ENCODE data around the gene CACNA2D2. TPM values are rescaled to one million over a fixed set of nuclear protein-coding genes. Genes with fewer than 3 reads are reported as not detected.

Gene CACNA2D2
- total and polyA plus RNA-seq, 2 donors (not counting 1 experiment from before 2014, with no cell fraction given), result 0.06 TPM; not detected in 1

DNA sequence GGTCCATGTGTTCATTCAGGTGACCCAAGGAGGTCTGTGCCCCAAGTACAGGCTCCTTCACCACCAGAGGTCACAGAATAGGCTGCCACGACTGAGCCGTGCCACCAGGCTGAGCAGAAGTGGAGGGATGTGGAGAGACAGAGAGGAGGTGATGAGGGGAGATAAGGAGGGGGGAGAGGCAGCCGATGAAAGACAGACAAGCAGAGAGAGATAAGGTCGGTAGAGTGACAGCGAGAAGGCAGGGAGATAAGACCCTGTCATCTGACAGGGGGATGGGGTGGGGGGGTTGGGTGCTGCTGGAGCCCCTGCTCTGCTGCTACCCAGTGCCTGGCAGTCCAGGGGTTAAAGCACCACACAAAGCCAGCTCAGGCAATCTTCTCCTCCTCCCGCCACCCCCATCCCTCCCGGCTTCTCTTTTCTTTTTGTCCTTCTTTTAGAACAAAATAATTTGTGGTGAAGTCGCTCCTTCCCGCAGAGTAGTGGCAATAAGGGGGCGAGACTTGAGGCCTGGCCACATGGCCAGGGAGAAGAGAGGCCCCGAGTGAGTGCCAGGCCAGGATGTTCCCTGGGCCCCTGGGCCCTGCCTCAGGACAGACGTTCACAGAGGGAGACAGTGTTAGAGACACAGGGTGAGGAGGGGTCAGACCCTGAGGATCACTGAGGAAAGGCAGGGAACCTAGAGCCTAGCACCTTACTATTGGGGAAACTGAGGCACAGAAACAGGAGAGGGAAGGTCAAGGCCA, 67.9 kb downstream of the CACNA2D2 start:
- H3K9ac ChIP-seq (ENCODE audit: insufficient read depth, low read length), result no peak overlapping the region
- no peak overlapping the region for H2AFZ ChIP-seq (ENCODE audit: low read length)
- TF ChIP-seq EZH2 (IDR thresholded peaks at IDR 0.05; ENCODE audit: low read length, missing control alignments), result no peak
- TF ChIP-seq, protein P1, sequence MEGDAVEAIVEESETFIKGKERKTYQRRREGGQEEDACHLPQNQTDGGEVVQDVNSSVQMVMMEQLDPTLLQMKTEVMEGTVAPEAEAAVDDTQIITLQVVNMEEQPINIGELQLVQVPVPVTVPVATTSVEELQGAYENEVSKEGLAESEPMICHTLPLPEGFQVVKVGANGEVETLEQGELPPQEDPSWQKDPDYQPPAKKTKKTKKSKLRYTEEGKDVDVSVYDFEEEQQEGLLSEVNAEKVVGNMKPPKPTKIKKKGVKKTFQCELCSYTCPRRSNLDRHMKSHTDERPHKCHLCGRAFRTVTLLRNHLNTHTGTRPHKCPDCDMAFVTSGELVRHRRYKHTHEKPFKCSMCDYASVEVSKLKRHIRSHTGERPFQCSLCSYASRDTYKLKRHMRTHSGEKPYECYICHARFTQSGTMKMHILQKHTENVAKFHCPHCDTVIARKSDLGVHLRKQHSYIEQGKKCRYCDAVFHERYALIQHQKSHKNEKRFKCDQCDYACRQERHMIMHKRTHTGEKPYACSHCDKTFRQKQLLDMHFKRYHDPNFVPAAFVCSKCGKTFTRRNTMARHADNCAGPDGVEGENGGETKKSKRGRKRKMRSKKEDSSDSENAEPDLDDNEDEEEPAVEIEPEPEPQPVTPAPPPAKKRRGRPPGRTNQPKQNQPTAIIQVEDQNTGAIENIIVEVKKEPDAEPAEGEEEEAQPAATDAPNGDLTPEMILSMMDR (conservative IDR thresholded peaks at IDR 0.05 in 1 of 2, IDR thresholded peaks at IDR 0.05 in 1 of 2; ENCODE audit: low read depth in 1 of 2, low read length in 2 of 2), result no peak
- no peak overlapping the region for H3K27ac ChIP-seq (ENCODE audit: insufficient read depth, low read length)
- H3K9me3 ChIP-seq (ENCODE audit: control insufficient read depth, insufficient read depth, low read depth, low read length), result no peaks in the 10 kb centered on the region
- peaks cover 7% of the 10 kb centered on the region for H3K27me3 ChIP-seq (ENCODE audit: control insufficient read depth, insufficient read depth, low read length)
- no peaks in the 10 kb centered on the region for H3K4me1 ChIP-seq (ENCODE audit: control insufficient read depth, extremely low read depth, insufficient read depth, low read length)
- no peak for DNase-seq (ENCODE audit: low read depth in 2 of 2)
- H3K4me2 ChIP-seq (ENCODE audit: extremely low read depth, insufficient read depth, low read length), result no peak overlapping the region
- H3K36me3 ChIP-seq (ENCODE audit: control insufficient read depth, insufficient read depth, low read length), result no peaks in the 10 kb centered on the region
- no peaks in the 10 kb centered on the region for H4K20me1 ChIP-seq (ENCODE audit: control insufficient read depth, extremely low read depth, insufficient read depth, low read length)
- H3K79me2 ChIP-seq (ENCODE audit: control insufficient read depth, insufficient read depth, low read length), result no peaks in the 10 kb centered on the region
- no peak overlapping the region for H3K4me3 ChIP-seq (replicated peaks in 1 of 4; ENCODE audit: control extremely low read depth in 1 of 4, insufficient read depth in 1 of 4, low read depth in 3 of 4, low read length in 4 of 4)

GRCh38 chr3:50433954-50434353, 69.5 kb downstream of the CACNA2D2 start:
- Histone ChIP-seq H3K79me2 (ENCODE audit: control insufficient read depth, insufficient read depth, low read length) (no peaks in the 10 kb centered on the region), H3K4me1 (ENCODE audit: control insufficient read depth, extremely low read depth, insufficient read depth, low read length) (no peaks in the 10 kb centered on the region), H3K9me3 (ENCODE audit: control insufficient read depth, insufficient read depth, low read depth, low read length) (no peaks in the 10 kb centered on the region), H3K27ac (ENCODE audit: insufficient read depth, low read length) (no peak overlapping the region), H3K36me3 (ENCODE audit: control insufficient read depth, insufficient read depth, low read length) (no peaks in the 10 kb centered on the region), H3K27me3 (ENCODE audit: control insufficient read depth, insufficient read depth, low read length) (peaks cover 7% of the 10 kb centered on the region), H4K20me1 (ENCODE audit: control insufficient read depth, extremely low read depth, insufficient read depth, low read length) (no peaks in the 10 kb centered on the region), H3K9ac (ENCODE audit: insufficient read depth, low read length) (no peak overlapping the region), H3K4me3 (replicated peaks in 1 of 4; ENCODE audit: control extremely low read depth in 1 of 4, insufficient read depth in 1 of 4, low read depth in 3 of 4, low read length in 4 of 4) (no peak overlapping the region), H2AFZ (ENCODE audit: low read length) (no peak overlapping the region), H3K4me2 (ENCODE audit: extremely low read depth, insufficient read depth, low read length) (no peak overlapping the region)
- DNase-seq (ENCODE audit: low read depth in 2 of 2), result no peak
- TF ChIP-seq, protein P1 (conservative IDR thresholded peaks at IDR 0.05 in 1 of 2, IDR thresholded peaks at IDR 0.05 in 1 of 2; ENCODE audit: low read depth in 1 of 2, low read length in 2 of 2), result no peak
- TF ChIP-seq EZH2 (IDR thresholded peaks at IDR 0.05; ENCODE audit: low read length, missing control alignments), result no peak

GRCh38 chr3:50430950-50431435, 72.4 kb downstream of the CACNA2D2 start:
- H3K27ac ChIP-seq (ENCODE audit: insufficient read depth, low read length), result no peak overlapping the region
- TF ChIP-seq EZH2 (IDR thresholded peaks at IDR 0.05; ENCODE audit: low read length, missing control alignments), result no peak
- no peaks in the 10 kb centered on the region for H3K79me2 ChIP-seq (ENCODE audit: control insufficient read depth, insufficient read depth, low read length)
- H3K36me3 ChIP-seq (ENCODE audit: control insufficient read depth, insufficient read depth, low read length), result no peaks in the 10 kb centered on the region
- H3K4me3 ChIP-seq (replicated peaks in 1 of 4; ENCODE audit: control extremely low read depth in 1 of 4, insufficient read depth in 1 of 4, low read depth in 3 of 4, low read length in 4 of 4), result no peak overlapping the region
- no peak overlapping the region for H2AFZ ChIP-seq (ENCODE audit: low read length)
- H3K4me1 ChIP-seq (ENCODE audit: control insufficient read depth, extremely low read depth, insufficient read depth, low read length), result no peaks in the 10 kb centered on the region
- no peaks in the 10 kb centered on the region for H4K20me1 ChIP-seq (ENCODE audit: control insufficient read depth, extremely low read depth, insufficient read depth, low read length)
- H3K4me2 ChIP-seq (ENCODE audit: extremely low read depth, insufficient read depth, low read length), result no peak overlapping the region
- DNase-seq (ENCODE audit: low read depth in 2 of 2), result no peak
- H3K9ac ChIP-seq (ENCODE audit: insufficient read depth, low read length), result no peak overlapping the region
- no peaks in the 10 kb centered on the region for H3K27me3 ChIP-seq (ENCODE audit: control insufficient read depth, insufficient read depth, low read length)
- H3K9me3 ChIP-seq (ENCODE audit: control insufficient read depth, insufficient read depth, low read depth, low read length), result no peaks in the 10 kb centered on the region

All from fibroblast of lung (primary cell).